H1 (cell line): ENCODE measurements around the gene GREB1.
"Not testable (repeated sequence)": the region's sequence is repeated elsewhere in the genome, so short reads cannot be mapped to it uniquely, and the experiment has no call there.

ENCODE experiments used
- CTCF ChIP-seq, 3 experiments: IDR thresholded peaks; 1 replicate in 2 of 3; 2 replicates in 1 of 3; pipeline versions ENCODE4 v1.5.1 to v1.6.1; 2011; ENCODE audit warnings: low read length in 3 of 3, mild to moderate bottlenecking in 3 of 3, inconsistent platforms in 2 of 3, low read depth in 1 of 3, moderate library complexity in 1 of 3; ENCODE audit not compliant: insufficient read depth in 1 of 3; ENCODE audit errors: control extremely low read depth in 1 of 3
- JUND ChIP-seq: IDR thresholded peaks from 2 replicates; pipeline ENCODE4 v1.6.1; 2011; ENCODE audit warnings: mild to moderate bottlenecking, improper control_type of control experiment, low read length
- NANOG ChIP-seq: IDR thresholded peaks from 2 replicates; pipeline ENCODE4 v1.6.1; 2011; ENCODE audit warnings: low read length, low read depth, mild to moderate bottlenecking, inconsistent platforms; ENCODE audit not compliant: insufficient read depth, poor library complexity, severe bottlenecking
- TAF1 ChIP-seq: IDR thresholded peaks from 2 replicates; pipeline ENCODE4 v1.6.1; 2011; ENCODE audit warnings: mild to moderate bottlenecking, low read depth, low read length

GRCh38 chr2:11660396-11660795, 126.6 kb downstream of the GREB1 start:
- TF ChIP-seq CTCF (IDR thresholded peaks at IDR 0.05; ENCODE audit: control extremely low read depth in 1 of 3, insufficient read depth in 1 of 3, low read depth in 1 of 3, low read length in 3 of 3); JUND; TAF1; NANOG: not testable (repeated sequence)
